Heart right ventricle (tissue), 16 donors: ENCODE measurements around the gene CACNA1C. TPM values are rescaled to one million over a fixed set of nuclear protein-coding genes. Genes with fewer than 3 reads are reported as not detected.
A peak's percentile ranks its signal among the peaks of the same experiment; 100 is the strongest.

Experiments
- ATAC-seq, 8 donors: fragments of 200-7000 bp; cut with Tn5 transposase; one replicate each; pipeline ENCODE4 v1.9.1; 2020; ENCODE audit warnings: mild to moderate bottlenecking in 8 of 8, moderate library complexity in 8 of 8, moderate number of reproducible peaks in 1 of 8
- DNase-seq, 2 donors: peaks; one replicate each; pipeline ENCODE4 v3.0.0-alpha.2; 2020
- H3K27ac ChIP-seq, 10 donors: fragments of 200-600 bp; sonication (generic) in 2 of 10; one replicate each; pipeline versions ENCODE4 v1.5.0 to v1.8.0; 2020 to 2022; ENCODE audit warnings: mild to moderate bottlenecking in 3 of 10
- H3K27me3 ChIP-seq, 7 donors: fragments of 200-600 bp; one replicate each; pipeline ENCODE4 v1.8.0; 2021 to 2022; ENCODE audit warnings: mild to moderate bottlenecking in 2 of 7
- H3K36me3 ChIP-seq, 9 donors: fragments of 200-600 bp; sonication (generic) in 1 of 9; one replicate each; pipeline versions ENCODE4 v1.5.0 to v1.8.0; 2020 to 2022; ENCODE audit warnings: mild to moderate bottlenecking in 2 of 9
- H3K4me1 ChIP-seq, 9 donors: fragments of 200-600 bp; sonication (generic) in 1 of 9; one replicate each; pipeline versions ENCODE4 v1.5.0 to v1.8.0; 2020 to 2022; ENCODE audit warnings: mild to moderate bottlenecking in 4 of 9
- H3K4me3 ChIP-seq, 10 donors: fragments of 200-600 bp; sonication (generic) in 2 of 10; one replicate each; pipeline versions ENCODE4 v1.5.0 to v1.8.0; 2020 to 2022; ENCODE audit warnings: mild to moderate bottlenecking in 7 of 10, moderate library complexity in 2 of 10
- H3K9me3 ChIP-seq, 11 donors: fragments of 200-600 bp in 10 of 11; sonication (generic) in 2 of 11; one replicate each; pipeline versions ENCODE4 v1.5.0 to v1.8.0; 2013 to 2022; ENCODE audit warnings: mild to moderate bottlenecking in 2 of 11, control low read depth in 1 of 11, moderate library complexity in 1 of 11
- WGBS, 2 donors: extraction: QIAGEN DNeasy Blood & Tissue Kit; methylation state at CpG; one replicate each; pipeline ENCODE4 v1.1.7; 2013; ENCODE audit warnings: inconsistent platforms in 1 of 2; 5-methylcytosine and 5-hydroxymethylcytosine counted together
- intact Hi-C, 10 donors: fragments of 100-400 bp; cut with DNase I; formaldehyde crosslinking; loops; one replicate each; pipeline versions ENCODE4 v1.11.1 to v1.14.2; 2022
- polyA plus RNA-seq, 2 donors: library from polyadenylated mRNA; stranded (reverse); fragments of 200-250 nt; gene quantifications; one replicate each; pipeline ENCODE4 v1.2.3, GENCODE V29; 2013
- total RNA-seq, 10 donors: library from RNA; stranded (reverse); fragmentation: NEBNext Ultra II Directional in 3 of 10; extraction: Animal tissue kit (Norgen Biotek cat#: 25700) in 3 of 10; gene quantifications; one replicate each; pipeline versions ENCODE4 v1.2.1 to v1.2.4, GENCODE V29; 2021 to 2023
- TF ChIP-seq, protein P1 (sequence below), 9 donors: fragments of 200-600 bp; sonication (generic) in 2 of 9; IDR thresholded peaks; one replicate each; pipeline versions ENCODE4 v1.5.0 to v1.8.0; 2021 to 2022; ENCODE audit warnings: antibody characterized with exemption in 9 of 9, mild to moderate bottlenecking in 5 of 9, moderate library complexity in 1 of 9
- donor health status: Arrhythmogenic right ventricular cardiomyopathy.
- donor health status: ischemic (EF 13 %, LVEDD 7.1; RV severe dilation, severe dysfunction).
- donor health status: healthy with polysubstance abuse.
- donor health status: DM: no; HTN: yes; CAD: no.
- donor health status: DM: no; HTN: no; CAD: no.
- donor health status: ischemic (EF 25% LVEDD 6.9; RV normal size, moderate dysfunction).
- donor health status: ischemic (EF 25% LVEDD 5.7; RV mildly dilated, moderate dysfunction).
- donor health status: healthy.
- donor health status: DM: yes; HTN: yes; CAD: no.
- donor health status: Ischemic cardiomyopathy.
- donor health status: ischemic (EF 35%, LVEDD 5.7; RV mildly dilated, moderate dysfunction).
- donor health status: nonischemic (EF 11% LVEDD 7.7; RV severe dilation, severe dysfunction).
- donor health status: DM: yes; HTN: yes; CAD: no.
- donor health status: PGD.
- donor health status: ischemic (EF 29% LVEDD 5.4; RV normal size, mild dysfunction).
- donor health status: nonischemic (EF 23%, LVEDD 6.1; RV moderate dilation, normal function).

The CACNA1C gene
- total and polyA plus RNA-seq, 12 donors: 19.1 to 222 (median 183) TPM

DNA sequence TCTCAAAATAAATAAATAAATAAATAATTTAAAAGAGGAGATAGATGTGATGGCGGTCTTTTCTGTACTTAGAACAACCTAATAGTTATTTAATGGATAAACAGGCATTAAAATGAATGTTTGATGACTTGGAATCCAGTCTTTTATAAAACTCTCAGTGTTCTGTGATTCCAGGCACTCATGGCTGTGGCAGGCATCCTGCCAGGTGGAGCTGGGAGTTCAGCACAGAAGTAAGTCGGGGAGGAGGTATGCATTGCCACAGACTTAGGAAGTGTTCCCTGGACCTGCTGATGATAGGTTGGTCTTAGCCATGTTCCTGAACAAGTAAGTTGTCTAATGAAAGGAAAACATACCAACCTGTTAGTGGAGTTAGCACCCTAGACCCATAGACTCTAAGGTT is 126.3 kb downstream of the CACNA1C start:
- Histone ChIP-seq H3K4me3 (no peak overlapping the region), H3K4me1 (peaks cover 10 to 78% (median 49%) of the 10 kb centered on the region in 9 donors), H3K9me3 (no peaks in the 10 kb centered on the region), H3K36me3 (peaks cover 0 to 9% (median 0%) of the 10 kb centered on the region in 9 donors), H3K27ac (peak overlapping the region in 8 of 10 donors; percentile 46 to 84 (median 74)), H3K27me3 (no peaks in the 10 kb centered on the region)
- no peak for DNase-seq
- intact Hi-C loops: no loop called here
- 83 to 87% methylated on average over 2 of the region's 2 CpGs for WGBS, 2 donors
- TF ChIP-seq, protein P1, sequence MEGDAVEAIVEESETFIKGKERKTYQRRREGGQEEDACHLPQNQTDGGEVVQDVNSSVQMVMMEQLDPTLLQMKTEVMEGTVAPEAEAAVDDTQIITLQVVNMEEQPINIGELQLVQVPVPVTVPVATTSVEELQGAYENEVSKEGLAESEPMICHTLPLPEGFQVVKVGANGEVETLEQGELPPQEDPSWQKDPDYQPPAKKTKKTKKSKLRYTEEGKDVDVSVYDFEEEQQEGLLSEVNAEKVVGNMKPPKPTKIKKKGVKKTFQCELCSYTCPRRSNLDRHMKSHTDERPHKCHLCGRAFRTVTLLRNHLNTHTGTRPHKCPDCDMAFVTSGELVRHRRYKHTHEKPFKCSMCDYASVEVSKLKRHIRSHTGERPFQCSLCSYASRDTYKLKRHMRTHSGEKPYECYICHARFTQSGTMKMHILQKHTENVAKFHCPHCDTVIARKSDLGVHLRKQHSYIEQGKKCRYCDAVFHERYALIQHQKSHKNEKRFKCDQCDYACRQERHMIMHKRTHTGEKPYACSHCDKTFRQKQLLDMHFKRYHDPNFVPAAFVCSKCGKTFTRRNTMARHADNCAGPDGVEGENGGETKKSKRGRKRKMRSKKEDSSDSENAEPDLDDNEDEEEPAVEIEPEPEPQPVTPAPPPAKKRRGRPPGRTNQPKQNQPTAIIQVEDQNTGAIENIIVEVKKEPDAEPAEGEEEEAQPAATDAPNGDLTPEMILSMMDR (IDR thresholded peaks at IDR 0.05): no peak
- no peak for ATAC-seq

DNA sequence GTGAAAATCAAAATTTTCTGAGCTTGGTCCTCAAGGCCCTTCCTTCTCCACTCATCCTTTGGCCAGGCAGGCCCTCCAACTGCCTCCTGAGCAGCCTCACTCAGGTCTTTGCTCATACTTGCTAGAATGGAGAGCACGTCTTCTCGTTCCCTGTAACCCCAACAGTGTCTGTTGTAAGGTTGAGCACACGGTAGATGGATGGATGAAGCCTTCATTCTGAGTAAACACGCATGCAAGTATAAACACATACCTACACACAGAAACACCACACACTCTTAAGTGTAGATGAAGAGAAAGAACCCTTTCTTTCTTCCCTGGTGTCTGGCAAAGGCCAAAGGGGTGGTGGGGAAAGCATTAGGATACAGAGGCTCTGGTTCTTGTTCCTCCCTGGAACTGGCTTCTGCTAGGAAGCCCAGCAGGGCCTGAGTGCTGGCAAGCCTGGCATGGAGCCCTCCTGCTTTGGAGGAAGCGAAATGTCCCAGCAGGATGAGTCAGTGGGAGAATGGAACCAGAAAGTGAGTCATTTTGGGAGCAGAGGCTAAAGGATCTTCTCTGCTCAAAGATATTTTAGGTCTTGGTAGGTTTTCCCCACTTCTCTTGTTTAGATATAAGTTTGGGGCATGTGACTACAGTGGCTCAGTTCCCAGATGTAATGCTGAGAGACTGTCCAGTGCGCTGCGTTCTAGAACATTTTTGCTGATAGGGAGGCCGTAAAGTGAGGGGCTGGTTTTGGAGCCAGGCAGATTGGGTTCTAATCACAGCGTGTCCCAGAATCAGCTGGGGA is 127.4 kb downstream of the CACNA1C start:
- 61 to 64% methylated on average over 9 of the region's 9 CpGs for WGBS, 2 donors
- Histone ChIP-seq H3K9me3 (no peaks in the 10 kb centered on the region), H3K27ac (peak overlapping the region; percentile 65 to 84 (median 72)), H3K4me3 (no peak overlapping the region), H3K27me3 (no peaks in the 10 kb centered on the region), H3K36me3 (peaks cover 0 to 12% (median 0%) of the 10 kb centered on the region in 9 donors), H3K4me1 (peaks cover 10 to 76% (median 47%) of the 10 kb centered on the region in 9 donors)
- peak; percentile 56 to 65 for DNase-seq
- peak; percentile 52 to 92 (median 78) for ATAC-seq
- TF ChIP-seq, protein P1 (IDR thresholded peaks at IDR 0.05): no peak
- intact Hi-C loops: loop anchor here in 2 of 10 donors (5.0 kb wide), 2 partner anchors 98 to 257 kb away; no protein-coding TSS in a partner anchor

DNA sequence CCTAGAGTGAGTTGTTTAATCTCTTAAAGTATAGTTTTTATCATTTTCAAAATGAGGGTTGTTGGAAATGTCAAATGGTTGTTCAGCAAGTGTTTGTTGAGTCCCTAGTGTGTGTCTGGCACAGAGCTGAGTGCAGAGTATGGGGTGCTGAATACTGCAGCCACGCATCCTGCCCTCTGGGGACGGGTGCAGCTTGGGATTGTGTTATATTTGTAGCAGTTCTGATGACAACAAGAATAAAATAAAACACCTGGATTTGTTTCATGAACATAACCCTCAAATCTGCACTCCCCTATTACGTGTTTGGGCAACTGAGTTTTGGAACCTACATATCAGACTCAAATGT is 127.9 kb downstream of the CACNA1C start:
- Histone ChIP-seq H3K27ac (peak overlapping the region; percentile 57 to 84 (median 69)), H3K27me3 (no peaks in the 10 kb centered on the region), H3K4me1 (peaks cover 10 to 71% (median 47%) of the 10 kb centered on the region in 9 donors), H3K4me3 (no peak overlapping the region), H3K9me3 (no peaks in the 10 kb centered on the region), H3K36me3 (peaks cover 0 to 12% (median 0%) of the 10 kb centered on the region in 9 donors)
- DNase-seq (no peak), ATAC-seq (peak in 7 of 8 donors; percentile 20 to 85 (median 57))
- TF ChIP-seq, protein P1 (IDR thresholded peaks at IDR 0.05): no peak
- 36 to 49% methylated on average over 3 of the region's 3 CpGs for WGBS, 2 donors
- intact Hi-C loops: loop anchor here in 2 of 10 donors (5.0 kb wide), 2 partner anchors 98 to 257 kb away; no protein-coding TSS in a partner anchor

DNA sequence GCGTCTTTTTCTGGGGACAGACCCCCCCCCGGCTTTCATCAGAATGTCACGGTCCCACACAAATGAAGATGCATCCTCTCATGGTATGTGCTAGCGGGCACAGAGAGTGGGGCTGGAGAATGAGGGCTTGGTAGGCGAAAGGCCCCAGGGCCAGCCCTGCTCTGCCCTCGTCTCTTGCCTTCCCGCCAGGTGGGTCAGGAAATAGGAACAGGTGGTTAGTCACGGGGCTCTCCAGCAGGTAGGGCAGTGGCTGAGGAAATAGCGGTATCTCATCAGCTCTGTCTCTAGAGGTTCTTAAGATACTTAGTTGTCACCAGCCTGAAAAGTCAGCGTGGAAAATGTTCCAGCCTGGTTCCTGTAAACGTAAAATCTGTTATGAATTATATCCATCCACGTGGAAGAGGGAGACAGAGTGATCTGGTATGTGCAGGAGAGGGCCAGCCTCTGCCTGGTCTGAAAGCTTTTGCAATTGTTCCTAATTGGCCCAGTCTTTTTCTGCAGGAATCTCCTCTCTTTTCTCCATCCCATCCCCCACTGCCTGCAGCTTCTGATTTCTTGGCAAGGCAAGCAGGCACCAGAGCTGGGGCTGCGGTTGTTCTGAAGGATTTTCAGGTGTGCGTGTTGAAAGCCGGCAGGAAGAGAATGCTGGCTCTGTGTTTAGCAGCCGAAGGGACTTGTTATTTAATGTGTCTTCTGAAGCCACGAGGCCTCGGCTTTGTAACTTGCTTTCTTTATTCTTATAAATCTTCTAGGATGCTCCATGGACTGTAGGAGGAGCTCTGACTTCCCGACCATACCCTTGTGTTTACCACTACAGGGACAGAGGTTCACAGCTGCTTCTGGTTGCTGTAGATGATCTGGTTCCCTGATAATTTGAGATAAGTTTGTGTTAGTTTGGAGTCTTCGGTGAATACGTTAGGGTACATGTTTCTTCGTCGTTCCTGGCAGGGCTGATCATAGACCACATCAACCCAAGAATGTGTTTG is 131.1 kb downstream of the CACNA1C start:
- Histone ChIP-seq H3K36me3 (peaks cover 0 to 13% (median 0%) of the 10 kb centered on the region in 9 donors), H3K27me3 (no peaks in the 10 kb centered on the region), H3K4me3 (peak overlapping the region in 2 of 10 donors; percentile 2 to 12), H3K9me3 (no peaks in the 10 kb centered on the region), H3K27ac (peak overlapping the region in 9 of 10 donors; percentile 26 to 60 (median 38)), H3K4me1 (peaks cover 10 to 53% (median 44%) of the 10 kb centered on the region in 9 donors)
- intact Hi-C loops: loop anchor here in 2 of 10 donors (5.0 kb wide), 2 partner anchors 102 to 253 kb away; no protein-coding TSS in a partner anchor
- WGBS, 2 donors: 44 to 48% methylated on average over 23 of the region's 23 CpGs
- TF ChIP-seq, protein P1 (IDR thresholded peaks at IDR 0.05): peak in 5 of 9 donors; percentile 20 to 48 (median 37)
- DNase-seq: no peak
- ATAC-seq: peak in 2 of 8 donors; percentile 21 to 27
